Prostate gland (tissue), 2 donors: ENCODE measurements around the gene ABCC2. TPM values are rescaled to one million over a fixed set of nuclear protein-coding genes. Genes with fewer than 3 reads are reported as not detected.
"Not testable (repeated sequence)": the region's sequence is repeated elsewhere in the genome, so short reads cannot be mapped to it uniquely, and the experiment has no call there.

ENCODE experiments used
- DNase-seq: peaks from one replicate; pipeline ENCODE4 v3.0.0-alpha.2; 2019; ENCODE audit warnings: low spot score
- H3K27ac ChIP-seq, 2 donors: fragments of 200-600 bp; sonication (generic); 2 replicates each; pipeline ENCODE4 v1.5.1; 2017 to 2019
- H3K27me3 ChIP-seq: fragments of 200-600 bp; sonication (generic); replicated peaks from 2 replicates; pipeline ENCODE4 v1.5.1; 2019; ENCODE audit not compliant: insufficient read depth
- H3K36me3 ChIP-seq, 2 donors: fragments of 200-600 bp; sonication (generic); 1 replicate in 1 of 2; 2 replicates in 1 of 2; pipeline versions ENCODE4 v1.5.1 to v1.8.1; 2017 to 2019
- H3K4me1 ChIP-seq: fragments of 200-600 bp; sonication (generic); replicated peaks from 2 replicates; pipeline ENCODE4 v1.5.1; 2019
- H3K4me3 ChIP-seq, 2 donors: fragments of 200-600 bp; sonication (generic); 2 replicates each; pipeline ENCODE4 v1.5.1; 2017 to 2019
- H3K9me3 ChIP-seq: fragments of 200-600 bp; sonication (generic); 2 replicates; pipeline ENCODE4 v1.5.1; 2017
- POLR2A ChIP-seq: fragments of 450-650 bp; IDR thresholded peaks from one replicate; pipeline ENCODE4 v1.6.1; 2016; ENCODE audit warnings: antibody characterized with exemption, mild to moderate bottlenecking
- POLR2AphosphoS5 ChIP-seq: sonication (generic); formaldehyde crosslinking; IDR thresholded peaks from one replicate; pipeline ENCODE4 v1.6.1; 2017; ENCODE audit warnings: antibody characterized with exemption
- WGBS: methylation state at CpG from one replicate; pipeline ENCODE4 v1.1.5; 2018; 5-methylcytosine and 5-hydroxymethylcytosine counted together
- intact Hi-C: fragments of 100-400 bp; cut with DNase I; formaldehyde crosslinking; loops from one replicate; pipeline ENCODE4 v1.14.2; 2022
- total RNA-seq, 2 donors: library from RNA; depleted of rRNA; stranded (reverse); fragments of >200 nt; gene quantifications; one replicate each; pipeline ENCODE4 v1.1.0, GENCODE V29; 2016
- TF ChIP-seq, protein P1 (sequence below), 4 experiments: fragments of 200-600 bp in 2 of 4; fragments of 450-650 bp in 2 of 4; sonication (generic) in 2 of 4; IDR thresholded peaks; 1 replicate in 3 of 4; 2 replicates in 1 of 4; pipeline ENCODE4 v1.5.1; 2016 to 2019; ENCODE audit warnings: antibody characterized with exemption in 4 of 4, mild to moderate bottlenecking in 2 of 4, moderate library complexity in 2 of 4

The ABCC2 gene
- total RNA-seq, 2 donors from 2014 or later = 0.14 to 0.74 TPM

GRCh38 chr10:99860466-99860865 is 78.0 kb downstream of the ABCC2 start:
- Histone ChIP-seq H3K4me3 (no peak overlapping the region), H3K36me3 (no peaks in the 10 kb centered on the region), H3K4me1 (no peaks in the 10 kb centered on the region), H3K27ac (no peak overlapping the region), H3K9me3 (no peaks in the 10 kb centered on the region), H3K27me3 (no peaks in the 10 kb centered on the region)
- intact Hi-C loops = no loop called here
- TF ChIP-seq POLR2AphosphoS5 = no peak
- no peak for TF ChIP-seq POLR2A
- TF ChIP-seq, protein P1, sequence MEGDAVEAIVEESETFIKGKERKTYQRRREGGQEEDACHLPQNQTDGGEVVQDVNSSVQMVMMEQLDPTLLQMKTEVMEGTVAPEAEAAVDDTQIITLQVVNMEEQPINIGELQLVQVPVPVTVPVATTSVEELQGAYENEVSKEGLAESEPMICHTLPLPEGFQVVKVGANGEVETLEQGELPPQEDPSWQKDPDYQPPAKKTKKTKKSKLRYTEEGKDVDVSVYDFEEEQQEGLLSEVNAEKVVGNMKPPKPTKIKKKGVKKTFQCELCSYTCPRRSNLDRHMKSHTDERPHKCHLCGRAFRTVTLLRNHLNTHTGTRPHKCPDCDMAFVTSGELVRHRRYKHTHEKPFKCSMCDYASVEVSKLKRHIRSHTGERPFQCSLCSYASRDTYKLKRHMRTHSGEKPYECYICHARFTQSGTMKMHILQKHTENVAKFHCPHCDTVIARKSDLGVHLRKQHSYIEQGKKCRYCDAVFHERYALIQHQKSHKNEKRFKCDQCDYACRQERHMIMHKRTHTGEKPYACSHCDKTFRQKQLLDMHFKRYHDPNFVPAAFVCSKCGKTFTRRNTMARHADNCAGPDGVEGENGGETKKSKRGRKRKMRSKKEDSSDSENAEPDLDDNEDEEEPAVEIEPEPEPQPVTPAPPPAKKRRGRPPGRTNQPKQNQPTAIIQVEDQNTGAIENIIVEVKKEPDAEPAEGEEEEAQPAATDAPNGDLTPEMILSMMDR (IDR thresholded peaks at IDR 0.05) = no peak
- WGBS = 94% methylated on average over 8 of the region's 8 CpGs
- DNase-seq = no peak

GRCh38 chr10:99863535-99864240 is 81.2 kb downstream of the ABCC2 start:
- H3K27me3 ChIP-seq, H3K36me3 ChIP-seq, H3K4me1 ChIP-seq, H3K4me3 ChIP-seq, H3K9me3 ChIP-seq, intact Hi-C loops, DNase-seq, H3K27ac ChIP-seq: not testable (repeated sequence)
- WGBS = 50% methylated on average over 9 of the region's 9 CpGs

GRCh38 chr10:99867250-99867649 is 84.8 kb downstream of the ABCC2 start:
- H3K9me3 ChIP-seq, intact Hi-C loops: not testable (repeated sequence)
- 64% methylated on average over 3 of the region's 3 CpGs for WGBS

DNA sequence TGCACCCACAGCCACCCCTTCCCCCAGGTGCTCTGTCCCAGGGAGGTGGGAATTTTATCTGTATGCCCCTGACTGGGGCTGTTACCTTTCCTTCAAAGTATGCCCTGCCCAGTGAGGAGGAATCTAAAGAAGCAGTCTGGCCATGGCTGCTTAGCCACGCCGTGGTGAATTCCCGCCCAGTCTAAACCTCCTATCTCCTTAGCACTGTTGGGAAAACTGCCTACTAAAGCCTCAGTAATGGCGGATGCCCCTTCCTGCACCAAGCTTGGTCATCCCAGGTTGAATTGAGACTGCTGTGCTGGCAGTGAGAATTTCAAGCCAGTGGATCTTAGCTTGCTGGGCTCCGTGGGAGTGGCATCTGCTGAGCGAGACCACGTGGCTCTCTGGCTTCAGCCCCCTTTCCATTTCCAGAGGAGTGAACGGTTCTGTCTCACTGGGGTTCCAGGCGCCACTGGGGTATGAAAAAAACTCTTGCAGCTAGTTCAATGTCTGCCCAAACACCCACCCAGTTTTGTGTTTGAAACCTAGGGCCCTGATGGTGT is 87.2 kb downstream of the ABCC2 start:
- DNase-seq = no peak
- Histone ChIP-seq H3K9me3 (no peaks in the 10 kb centered on the region), H3K4me1 (no peaks in the 10 kb centered on the region), H3K27me3 (no peaks in the 10 kb centered on the region), H3K36me3 (no peaks in the 10 kb centered on the region), H3K4me3 (no peak overlapping the region), H3K27ac (no peak overlapping the region)
- TF ChIP-seq, protein P1 (IDR thresholded peaks at IDR 0.05) = no peak
- TF ChIP-seq POLR2AphosphoS5 = no peak
- TF ChIP-seq POLR2A = no peak
- intact Hi-C loops = no loop called here
- WGBS = 78% methylated on average over 9 of the region's 9 CpGs

More at GRCh38 chr10:99867250-99867649, 84.8 kb downstream of the ABCC2 start:
- H3K27ac ChIP-seq, DNase-seq, H3K4me3 ChIP-seq, H3K4me1 ChIP-seq, H3K36me3 ChIP-seq, H3K27me3 ChIP-seq: not testable (repeated sequence)

DNA sequence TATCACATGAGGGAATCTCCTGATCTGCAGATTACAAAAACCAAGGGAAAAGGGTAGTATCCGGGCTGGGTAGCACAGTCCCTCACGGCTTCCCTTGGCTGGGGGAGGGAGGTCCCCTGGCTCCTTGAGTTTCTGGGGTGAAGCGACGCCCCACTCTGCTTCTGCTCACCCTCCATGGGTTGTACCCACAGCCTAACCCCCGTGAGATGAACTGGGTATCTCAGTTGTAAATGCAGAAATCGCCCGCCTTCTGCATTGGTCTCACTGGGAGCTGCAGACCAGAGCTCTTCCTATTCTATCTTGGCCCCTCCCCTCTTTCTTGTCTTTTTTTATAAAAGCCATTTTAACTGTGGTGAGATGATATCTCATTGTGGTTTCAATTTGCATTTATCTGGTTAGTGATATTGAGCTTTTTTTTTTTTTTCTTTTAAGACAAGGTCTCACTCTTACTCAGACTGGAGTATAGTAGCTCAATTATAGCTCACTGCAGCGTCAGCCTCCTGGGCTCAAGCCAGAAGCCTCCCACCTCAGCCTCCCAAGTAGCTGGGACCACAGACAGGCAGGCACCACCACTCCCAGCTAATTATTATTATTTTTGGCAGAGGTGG is 87.8 kb downstream of the ABCC2 start:
- Histone ChIP-seq H3K27me3 (no peaks in the 10 kb centered on the region), H3K36me3 (no peaks in the 10 kb centered on the region), H3K4me1 (no peaks in the 10 kb centered on the region), H3K4me3 (no peak overlapping the region), H3K9me3 (no peaks in the 10 kb centered on the region), H3K27ac (no peak overlapping the region)
- no peak for DNase-seq
- WGBS = 81% methylated on average over 8 of the region's 8 CpGs
- intact Hi-C loops = no loop called here
- TF ChIP-seq, protein P1 (IDR thresholded peaks at IDR 0.05) = no peak
- TF ChIP-seq POLR2AphosphoS5 (no peak), POLR2A (no peak)
